ENCODE measurements around the gene ANKRD60. TPM values are rescaled to one million over a fixed set of nuclear protein-coding genes. Genes with fewer than 3 reads are reported as not detected.

The ANKRD60 gene
- total RNA-seq, 1 experiment from 2014 or later = not detected

DNA sequence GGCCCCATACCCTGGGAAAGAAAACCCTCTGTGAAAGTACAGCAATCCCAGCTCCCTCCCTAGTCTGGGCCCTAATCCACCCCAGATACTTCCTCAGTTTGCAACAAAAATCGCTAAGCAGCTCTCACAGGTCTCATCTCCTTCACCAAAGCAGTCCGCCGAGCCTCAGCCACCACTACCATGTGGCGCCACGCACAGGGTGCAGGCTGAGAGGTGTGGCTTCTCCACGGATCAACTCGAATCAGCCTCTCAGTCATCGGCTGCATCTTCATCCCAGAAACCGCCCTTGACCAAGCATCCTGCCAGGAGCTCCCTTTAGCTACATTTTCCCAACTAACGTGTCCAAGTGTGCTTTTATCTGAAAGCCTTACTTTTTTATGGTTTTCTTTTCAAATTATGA is 50.7 kb downstream of the ANKRD60 start (continued):
- TF ChIP-seq ATF6 (CRISPR knock-in tag; IDR thresholded peaks at IDR 0.05) (no peak), TEAD4 (CRISPR knock-in tag; IDR thresholded peaks at IDR 0.05) (no peak), CREB1 (CRISPR knock-in tag; IDR thresholded peaks at IDR 0.05) (no peak), E2F1 (CRISPR knock-in tag; IDR thresholded peaks at IDR 0.05) (no peak), ERG (CRISPR knock-in tag; IDR thresholded peaks at IDR 0.05) (no peak)
- TF ChIP-seq, protein P1, sequence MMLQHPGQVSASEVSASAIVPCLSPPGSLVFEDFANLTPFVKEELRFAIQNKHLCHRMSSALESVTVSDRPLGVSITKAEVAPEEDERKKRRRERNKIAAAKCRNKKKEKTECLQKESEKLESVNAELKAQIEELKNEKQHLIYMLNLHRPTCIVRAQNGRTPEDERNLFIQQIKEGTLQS (CRISPR knock-in tag; conservative IDR thresholded peaks at IDR 0.05) = no peak

- Mint-ChIP-seq H3K4me1 (peaks cover 21% of the 10 kb centered on the region), H3K27me3 (ENCODE audit: low read depth) (peaks cover 19% of the 10 kb centered on the region), H3K9me3 (no peaks in the 10 kb centered on the region), H3K4me3 (no peak overlapping the region), H3K36me3 (no peaks in the 10 kb centered on the region), H3K27ac (no peak overlapping the region)
- no peak for ATAC-seq
- ChIA-PET POLR2A (interaction anchor here (0.6 kb wide), 1 partner anchor 21 kb away, joined by 3 read pairs; no protein-coding TSS in a partner anchor), CTCF (interaction anchor here (2.8 kb wide), 1 partner anchor 553 kb away, joined by 9 read pairs; no protein-coding TSS in a partner anchor)
- no peak for DNase-seq (ENCODE audit: low spot score)
- no peak for TF ChIP-seq SMAD3 (CRISPR knock-in tag; IDR thresholded peaks at IDR 0.05; ENCODE audit: borderline replicate concordance)
- no peak for TF ChIP-seq ZNF671 (CRISPR knock-in tag; IDR thresholded peaks at IDR 0.05)
- TF ChIP-seq TEAD1 (CRISPR knock-in tag; IDR thresholded peaks at IDR 0.05) = no peak
Measured at GRCh38 chr20:58175836-58176235, 52.6 kb downstream of the ANKRD60 start.

DNA sequence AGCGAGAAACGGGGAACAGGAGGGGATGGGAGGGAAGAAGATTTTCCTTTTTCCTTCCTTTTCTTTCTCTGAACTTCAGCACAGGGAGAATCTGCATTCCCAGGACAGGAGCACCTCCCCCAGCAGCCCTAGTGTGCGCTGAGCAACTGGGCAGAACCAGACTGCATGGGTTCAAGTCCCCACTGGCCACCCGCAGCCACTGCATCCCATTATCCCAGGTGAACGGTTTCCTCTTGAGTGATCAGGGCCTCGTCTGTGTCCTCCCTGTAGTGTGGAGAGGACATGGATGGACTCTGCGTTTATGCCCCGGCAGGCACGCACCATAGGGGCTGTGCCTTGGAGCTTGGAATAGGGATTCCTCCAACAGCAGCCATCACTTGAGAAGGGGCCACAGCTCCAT is 53.0 kb downstream of the ANKRD60 start:
- DNase-seq (ENCODE audit: low spot score) (no peak), ATAC-seq (no peak)
- H3K4me3 Mint-ChIP-seq = no peak overlapping the region
- H3K36me3 Mint-ChIP-seq = no peaks in the 10 kb centered on the region
- ChIA-PET CTCF (interaction anchor here (2.8 kb wide), 1 partner anchor 553 kb away, joined by 9 read pairs; no protein-coding TSS in a partner anchor), POLR2A (interaction anchor here (0.6 kb wide), 1 partner anchor 21 kb away, joined by 3 read pairs; no protein-coding TSS in a partner anchor)
- H3K4me1 Mint-ChIP-seq = peaks cover 21% of the 10 kb centered on the region
- H3K27ac Mint-ChIP-seq = no peak overlapping the region
- no peak for TF ChIP-seq ZNF219 (CRISPR knock-in tag; IDR thresholded peaks at IDR 0.05; ENCODE audit: borderline replicate concordance)
- no peak for TF ChIP-seq CTCF (IDR thresholded peaks at IDR 0.05)
- no peak for TF ChIP-seq ZBTB21 (CRISPR knock-in tag; IDR thresholded peaks at IDR 0.05; ENCODE audit: borderline replicate concordance)
- no peak for TF ChIP-seq SMAD4 (CRISPR knock-in tag; IDR thresholded peaks at IDR 0.05)
- no peak for TF ChIP-seq OVOL2 (CRISPR knock-in tag; IDR thresholded peaks at IDR 0.05; ENCODE audit: borderline replicate concordance)
- TF ChIP-seq, protein P2, sequence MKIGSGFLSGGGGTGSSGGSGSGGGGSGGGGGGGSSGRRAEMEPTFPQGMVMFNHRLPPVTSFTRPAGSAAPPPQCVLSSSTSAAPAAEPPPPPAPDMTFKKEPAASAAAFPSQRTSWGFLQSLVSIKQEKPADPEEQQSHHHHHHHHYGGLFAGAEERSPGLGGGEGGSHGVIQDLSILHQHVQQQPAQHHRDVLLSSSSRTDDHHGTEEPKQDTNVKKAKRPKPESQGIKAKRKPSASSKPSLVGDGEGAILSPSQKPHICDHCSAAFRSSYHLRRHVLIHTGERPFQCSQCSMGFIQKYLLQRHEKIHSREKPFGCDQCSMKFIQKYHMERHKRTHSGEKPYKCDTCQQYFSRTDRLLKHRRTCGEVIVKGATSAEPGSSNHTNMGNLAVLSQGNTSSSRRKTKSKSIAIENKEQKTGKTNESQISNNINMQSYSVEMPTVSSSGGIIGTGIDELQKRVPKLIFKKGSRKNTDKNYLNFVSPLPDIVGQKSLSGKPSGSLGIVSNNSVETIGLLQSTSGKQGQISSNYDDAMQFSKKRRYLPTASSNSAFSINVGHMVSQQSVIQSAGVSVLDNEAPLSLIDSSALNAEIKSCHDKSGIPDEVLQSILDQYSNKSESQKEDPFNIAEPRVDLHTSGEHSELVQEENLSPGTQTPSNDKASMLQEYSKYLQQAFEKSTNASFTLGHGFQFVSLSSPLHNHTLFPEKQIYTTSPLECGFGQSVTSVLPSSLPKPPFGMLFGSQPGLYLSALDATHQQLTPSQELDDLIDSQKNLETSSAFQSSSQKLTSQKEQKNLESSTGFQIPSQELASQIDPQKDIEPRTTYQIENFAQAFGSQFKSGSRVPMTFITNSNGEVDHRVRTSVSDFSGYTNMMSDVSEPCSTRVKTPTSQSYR (CRISPR knock-in tag; IDR thresholded peaks at IDR 0.05) = no peak
- no peaks in the 10 kb centered on the region for H3K9me3 Mint-ChIP-seq
- peaks cover 19% of the 10 kb centered on the region for H3K27me3 Mint-ChIP-seq (ENCODE audit: low read depth)

Measured in WTC11 (cell line).